Amygdala (tissue), 56 donors: ENCODE measurements around the gene PHACTR4.
"Not testable (repeated sequence)": the region's sequence is repeated elsewhere in the genome, so short reads cannot be mapped to it uniquely, and the experiment has no call there.

Experiments
- DNase-seq, 56 donors: peaks; one replicate each; lab custom pipeline; 2025; lab: John Stamatoyannopoulos, UW

PHACTR4 gene

DNA sequence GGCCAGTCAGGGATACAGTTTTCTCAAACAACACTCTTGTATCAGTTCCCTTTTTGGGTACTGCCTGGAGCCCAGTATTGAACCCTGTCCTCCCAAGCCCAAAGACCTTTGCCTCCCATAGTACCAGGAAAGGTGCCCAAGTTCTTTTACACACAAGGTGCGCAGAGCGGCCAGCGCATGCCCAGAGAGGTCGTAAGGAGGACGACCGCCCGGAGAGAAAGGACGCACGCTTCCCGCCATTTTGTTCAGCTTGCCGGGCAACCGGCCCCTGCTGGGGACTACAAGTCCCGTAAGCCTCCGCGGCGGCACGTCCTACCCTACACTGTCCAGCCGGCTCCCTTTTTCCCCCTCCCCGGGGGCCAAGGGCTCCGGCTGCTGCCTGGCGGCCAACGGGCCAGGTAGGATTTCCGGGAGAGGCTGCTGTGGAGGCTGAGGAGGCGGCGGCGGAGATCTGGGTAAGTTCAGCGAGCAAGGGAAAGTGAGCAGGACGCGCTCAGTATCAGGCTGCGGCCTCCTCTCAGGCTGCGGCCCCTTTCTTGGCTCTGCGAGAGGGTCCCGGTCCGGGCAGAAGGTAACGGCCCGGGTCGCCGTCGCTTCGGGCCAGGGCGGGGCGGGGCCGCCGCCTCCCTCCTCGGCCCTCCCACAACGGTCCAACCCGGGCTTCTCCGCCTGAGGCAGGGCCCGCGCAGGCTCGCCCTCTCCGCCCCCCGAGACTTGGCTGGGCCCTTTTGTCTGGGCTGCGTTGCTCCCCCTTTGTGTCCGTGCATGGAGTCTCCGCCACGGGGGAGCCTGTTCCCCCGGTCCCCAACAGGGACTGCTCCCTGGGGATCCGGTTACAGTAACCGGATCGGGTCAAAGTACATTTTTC is at the start of gene PHACTR4:
PHACTR4 (plus strand) TSS at position 370 of the 868 bp plus-strand sequence. CDS start 37,708 bp downstream, outside the sequence.
- DNase-seq, result peak; percentile 27 to 90 (median 79)

DNA sequence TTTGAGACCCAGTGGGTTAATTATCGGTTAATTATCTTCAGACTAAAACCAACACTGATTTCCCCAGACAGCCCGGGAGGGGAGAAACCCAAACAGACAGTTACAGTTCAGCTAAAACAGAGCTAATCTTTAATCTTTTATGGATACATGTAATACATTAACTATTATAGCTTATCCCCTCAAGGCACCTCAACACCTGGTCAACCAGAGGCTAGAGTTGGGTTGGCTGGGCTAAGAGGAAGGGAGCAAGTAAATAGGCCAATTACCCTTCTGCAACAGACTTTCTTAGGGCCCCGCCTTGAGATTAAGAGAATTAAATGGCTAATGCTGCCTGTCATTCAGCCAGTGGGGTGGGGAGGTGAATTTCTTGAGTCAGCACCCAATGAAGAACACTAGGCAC is 47.3 kb upstream of the PHACTR4 start:
- no peak for DNase-seq

DNA sequence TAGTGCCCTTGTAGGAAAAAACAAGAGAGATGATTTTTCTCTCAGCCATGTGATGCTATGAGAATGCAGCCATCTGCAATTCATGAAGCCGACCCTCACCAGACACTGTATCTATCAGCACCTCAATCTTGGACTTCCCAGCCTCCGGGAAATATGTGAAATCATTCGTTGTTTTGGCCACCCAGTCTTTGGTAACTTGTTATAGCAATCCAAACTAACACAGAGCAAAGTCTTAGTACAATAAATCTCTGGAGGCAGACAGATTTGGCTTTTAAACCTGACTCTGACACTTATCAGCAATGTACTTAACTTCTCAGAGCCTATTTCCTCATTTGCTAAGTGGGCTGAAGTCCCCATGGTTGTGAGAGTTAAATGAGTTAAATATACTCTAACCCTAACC is 45.8 kb upstream of the PHACTR4 start:
- no peak for DNase-seq

DNA sequence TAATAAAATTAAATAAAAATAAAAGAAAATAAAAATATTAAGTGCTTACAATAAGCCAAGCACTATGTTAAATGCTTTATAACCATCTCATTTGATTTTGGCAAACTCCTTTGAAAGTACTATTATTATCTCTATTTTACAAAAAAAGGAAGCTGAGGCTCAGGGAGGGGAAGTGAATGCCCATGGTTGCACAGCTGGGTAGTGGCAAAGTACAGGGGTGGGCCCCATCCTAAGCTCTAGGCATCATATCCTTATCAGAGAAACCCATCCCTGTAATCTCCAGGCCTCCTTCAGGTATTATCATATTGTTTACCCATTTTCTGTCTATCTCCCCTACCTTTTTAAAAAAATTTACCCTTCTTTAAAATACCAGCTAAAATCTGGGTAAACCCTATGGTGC is 43.0 kb upstream of the PHACTR4 start:
- peak in 1 of 56 donors; percentile 1 for DNase-seq

DNA sequence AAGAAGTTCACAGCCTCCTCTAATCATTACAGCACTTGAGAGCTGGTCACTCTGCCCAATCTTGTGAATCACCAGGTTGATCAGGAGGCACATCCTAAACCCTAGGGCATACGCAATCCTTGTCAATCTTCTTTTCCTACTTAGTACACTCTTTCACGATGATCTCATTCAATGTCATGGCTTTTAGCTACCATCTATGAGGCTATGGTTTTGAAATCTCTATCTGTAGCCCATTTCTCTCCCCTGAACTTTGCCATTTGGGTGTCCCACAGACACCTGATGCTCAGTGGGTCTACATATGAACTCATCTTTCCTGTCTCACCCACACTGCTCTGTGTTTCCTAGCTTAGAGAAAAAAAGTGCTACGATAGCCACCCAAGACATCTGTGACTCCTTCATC is 42.6 kb upstream of the PHACTR4 start:
- no peak for DNase-seq

DNA sequence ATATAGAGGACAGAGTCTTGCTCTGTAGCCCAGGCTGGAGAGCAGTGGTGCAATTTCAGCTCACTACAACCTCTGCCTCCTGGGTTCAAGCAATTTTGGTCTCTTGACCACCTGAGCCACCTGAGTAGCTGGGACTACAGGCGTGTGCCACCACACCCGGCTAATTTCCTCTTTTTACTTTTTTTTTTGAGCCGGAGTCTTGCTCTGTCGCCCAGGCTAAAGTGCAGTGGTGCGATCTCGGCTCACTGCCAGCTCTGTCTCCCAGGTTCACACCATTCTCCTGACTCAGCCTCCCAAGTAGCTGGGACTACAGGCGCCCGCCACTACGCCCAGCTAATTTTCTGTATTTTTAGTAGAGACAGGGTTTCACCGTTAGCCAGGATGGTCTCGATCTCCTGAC is 42.1 kb upstream of the PHACTR4 start:
- DNase-seq, result not testable (repeated sequence)

DNA sequence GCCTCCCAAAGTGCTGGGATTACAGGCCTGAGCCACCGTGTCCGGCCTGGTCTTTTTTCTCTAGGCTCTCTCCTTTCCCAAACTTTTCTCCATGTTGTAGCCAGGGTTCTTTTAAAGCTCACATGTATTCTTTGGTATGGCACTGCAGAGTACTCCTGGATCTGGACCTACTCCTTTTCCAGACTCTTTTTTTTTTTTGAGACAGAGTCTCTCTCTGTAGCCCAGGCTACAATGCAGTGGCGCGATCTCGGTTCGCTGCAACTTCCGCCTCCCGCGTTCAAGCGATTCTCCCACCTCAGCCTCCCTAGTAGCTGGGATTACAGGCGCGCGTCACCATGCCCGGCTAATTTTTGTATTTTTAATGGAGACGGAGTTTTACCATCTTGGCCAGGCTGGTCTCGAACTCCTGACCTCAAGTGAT is 41.3 kb upstream of the PHACTR4 start:
- no peak for DNase-seq

DNA sequence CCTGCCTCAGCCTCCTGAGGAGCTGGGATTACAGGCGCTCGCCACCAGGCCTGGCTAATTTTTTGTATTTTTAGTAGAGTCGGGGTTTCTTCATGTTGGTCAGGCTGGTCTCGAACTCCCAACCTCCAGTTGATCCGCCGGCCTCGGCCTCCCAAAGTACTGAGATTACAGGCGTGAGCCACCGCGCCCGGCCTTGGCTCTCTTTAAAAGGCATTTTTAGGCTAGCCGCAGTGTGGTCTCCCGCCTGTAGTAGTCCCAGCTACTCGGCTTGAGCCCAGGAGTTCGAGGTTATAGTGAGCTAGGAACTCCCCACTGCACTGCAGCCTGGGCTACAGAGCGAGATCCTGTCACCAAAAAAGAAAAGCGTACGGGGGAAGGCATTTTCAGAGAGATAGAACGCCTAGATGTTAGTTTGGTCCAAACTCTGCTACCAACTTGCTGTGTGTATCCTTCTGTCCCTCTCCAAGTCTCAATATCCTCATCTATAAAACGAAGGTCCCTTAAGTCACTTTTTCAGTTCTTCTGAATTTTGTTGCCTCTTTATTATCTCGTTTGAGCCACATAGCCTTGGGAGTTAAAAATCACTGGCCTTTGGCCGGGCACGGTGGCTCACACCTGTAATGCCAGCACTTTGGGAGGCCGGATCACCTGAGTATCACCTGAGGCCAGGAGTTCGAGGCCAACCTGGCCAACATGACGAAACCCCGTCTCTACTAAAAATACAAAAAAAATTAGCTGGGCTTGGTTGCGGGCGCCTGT is 40.0 kb upstream of the PHACTR4 start:
- peak in 6 of 56 donors; percentile 3 to 31 (median 19) for DNase-seq

DNA sequence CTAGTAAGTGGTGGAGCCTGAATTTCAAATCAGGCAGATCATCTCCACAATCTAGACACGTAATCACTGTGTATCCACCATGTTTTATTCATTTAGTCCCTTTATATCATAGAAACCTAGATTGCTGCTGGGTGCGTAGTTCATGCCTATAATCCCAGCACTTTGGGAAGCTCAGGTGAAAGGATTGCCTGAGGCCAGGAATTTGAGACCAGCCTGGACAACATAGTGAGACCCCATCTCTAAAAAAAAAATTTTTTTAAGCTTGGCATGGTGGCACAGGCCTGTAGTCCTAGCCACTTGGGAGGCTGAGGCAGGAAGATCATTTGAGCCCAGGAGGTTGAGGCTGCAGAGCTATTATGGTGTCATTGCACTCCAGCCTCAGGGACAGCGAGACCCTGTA is 30.6 kb upstream of the PHACTR4 start:
- DNase-seq, result no peak

DNA sequence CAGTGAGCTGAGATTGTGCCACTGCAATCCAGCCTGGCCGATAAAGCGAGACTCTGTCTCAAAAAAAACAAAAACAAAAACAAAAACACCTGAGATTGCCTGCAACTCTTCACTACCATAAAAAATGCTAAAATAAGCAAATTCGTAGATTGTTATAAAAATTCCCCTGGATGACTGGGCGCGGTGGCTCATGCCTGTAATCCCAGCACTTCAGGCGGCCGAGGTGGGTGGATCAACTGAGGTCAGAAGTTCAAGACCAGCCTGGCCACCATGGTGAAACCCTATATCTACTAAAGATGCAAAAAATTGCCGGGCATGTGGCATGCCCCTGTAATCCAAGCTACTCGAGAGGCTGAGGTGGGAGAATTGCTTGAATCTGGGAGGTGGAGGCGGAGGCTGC is 30.0 kb upstream of the PHACTR4 start:
- no peak for DNase-seq

DNA sequence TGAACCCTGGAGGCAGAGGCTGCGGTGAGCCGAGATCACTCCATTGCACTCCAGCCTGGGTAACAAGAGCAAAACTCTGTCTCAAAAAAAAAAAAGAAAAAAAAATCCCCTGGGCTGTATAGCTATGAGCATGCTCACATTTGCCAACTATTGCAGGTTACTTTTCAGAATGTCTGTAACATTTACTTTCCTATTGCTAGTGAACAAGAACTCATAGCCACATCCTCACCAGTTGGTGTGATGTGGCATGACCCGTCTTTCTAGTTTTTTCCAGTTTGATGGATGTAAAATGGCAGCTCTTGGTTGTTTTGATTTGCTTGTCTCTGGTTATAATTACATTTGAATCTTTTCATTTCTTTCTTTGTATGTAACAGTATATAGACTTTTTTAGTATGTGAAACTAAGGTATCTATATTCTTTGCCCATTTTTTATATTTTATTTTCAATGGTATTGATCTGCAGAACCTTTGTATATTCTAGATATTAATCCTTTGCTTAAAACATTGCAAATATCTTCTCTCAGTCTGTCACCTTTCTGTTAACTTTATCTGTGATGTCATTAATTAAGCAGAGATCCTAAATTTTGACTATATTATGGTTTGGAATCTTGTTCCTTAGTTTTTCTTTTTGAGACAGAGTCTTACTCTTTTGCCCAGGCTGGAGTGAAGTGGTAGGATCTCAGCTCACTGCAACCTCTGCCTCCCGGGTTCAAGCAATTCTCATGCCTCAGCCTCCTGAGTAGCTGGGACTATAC is 29.1 kb upstream of the PHACTR4 start:
- DNase-seq, result no peak

DNA sequence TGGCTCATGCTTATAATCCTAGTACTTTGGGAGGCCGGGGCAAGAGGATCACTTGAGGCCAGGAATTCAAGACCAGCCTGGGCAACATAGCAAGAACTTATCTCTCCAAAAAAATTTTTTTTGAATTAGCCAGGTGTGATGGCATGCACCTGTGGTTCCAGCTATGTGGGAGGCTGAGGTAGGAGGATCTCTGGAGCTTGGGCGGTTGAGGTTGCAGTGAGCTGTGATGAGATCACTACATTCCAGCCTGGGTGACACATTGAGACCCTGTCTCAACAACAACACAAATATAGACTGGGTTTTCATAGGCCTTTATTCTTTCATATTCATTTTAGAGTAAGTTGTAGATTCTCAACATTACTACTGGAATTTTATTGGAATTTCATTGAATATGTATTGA is 27.9 kb upstream of the PHACTR4 start:
- DNase-seq, result no peak

DNA sequence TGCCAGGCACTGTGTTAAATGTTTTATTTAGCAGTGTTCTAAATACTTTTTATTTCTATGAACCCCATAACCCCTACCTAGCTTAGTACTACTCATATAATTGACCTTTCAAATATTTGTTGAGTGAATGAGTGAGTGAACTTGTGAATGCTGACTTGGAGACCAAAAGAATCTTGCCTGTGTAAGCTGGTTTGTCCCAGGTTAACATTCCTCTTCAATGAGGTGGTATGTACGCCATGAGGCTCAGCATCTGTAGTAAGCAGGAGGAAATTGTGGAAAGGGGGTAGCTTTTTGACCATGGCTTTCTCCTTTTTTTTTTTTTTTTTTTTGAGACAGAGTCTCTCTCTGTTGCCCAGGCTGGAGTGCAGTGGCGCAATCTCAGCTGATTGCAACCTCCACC is 26.1 kb upstream of the PHACTR4 start:
- no peak for DNase-seq

DNA sequence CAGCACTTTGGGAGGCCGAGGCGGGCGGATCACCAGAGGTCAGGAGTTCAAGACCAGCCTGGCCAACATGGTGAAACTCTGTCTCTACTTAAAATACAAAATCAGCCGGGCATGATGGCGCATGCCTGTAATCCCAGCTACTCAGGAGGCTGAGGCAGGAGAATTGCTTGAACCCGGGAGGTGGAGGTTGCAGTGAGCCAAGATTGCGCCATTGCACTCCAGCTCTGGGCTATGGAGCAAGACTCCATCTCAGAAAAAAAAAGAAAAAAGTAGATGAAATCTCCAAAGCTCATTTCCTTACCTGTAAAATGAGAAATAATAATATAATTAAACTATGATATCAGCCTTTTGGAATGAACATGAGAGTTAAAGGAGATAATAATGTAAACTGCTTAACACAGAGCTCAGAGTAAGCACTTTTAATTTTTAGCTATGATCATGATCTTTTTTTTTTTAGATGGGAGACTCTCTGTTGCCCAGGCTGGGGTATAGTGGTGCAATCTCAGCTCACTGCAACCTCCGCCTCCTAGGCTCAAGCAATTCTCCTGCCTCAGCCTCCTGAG is 16.2 kb upstream of the PHACTR4 start:
- not testable (repeated sequence) for DNase-seq

DNA sequence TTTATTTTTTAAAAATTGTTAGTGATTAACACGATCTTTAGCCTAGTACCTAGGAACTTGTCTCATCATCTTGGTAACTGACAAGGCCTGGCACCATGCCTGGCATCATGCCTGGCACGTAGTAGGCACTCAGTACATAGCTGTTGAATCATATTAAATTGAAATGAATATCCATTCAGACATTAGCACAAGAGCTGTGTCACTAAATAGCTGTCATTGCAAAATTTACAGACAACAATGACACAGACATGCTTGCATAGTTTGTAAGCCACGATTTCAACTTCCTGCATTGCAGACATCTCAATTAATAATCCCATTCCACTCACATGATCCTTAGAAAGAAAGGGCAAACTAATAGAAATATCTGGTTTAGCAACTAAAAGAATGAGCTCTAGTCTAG is 15.4 kb upstream of the PHACTR4 start:
- DNase-seq, result no peak

DNA sequence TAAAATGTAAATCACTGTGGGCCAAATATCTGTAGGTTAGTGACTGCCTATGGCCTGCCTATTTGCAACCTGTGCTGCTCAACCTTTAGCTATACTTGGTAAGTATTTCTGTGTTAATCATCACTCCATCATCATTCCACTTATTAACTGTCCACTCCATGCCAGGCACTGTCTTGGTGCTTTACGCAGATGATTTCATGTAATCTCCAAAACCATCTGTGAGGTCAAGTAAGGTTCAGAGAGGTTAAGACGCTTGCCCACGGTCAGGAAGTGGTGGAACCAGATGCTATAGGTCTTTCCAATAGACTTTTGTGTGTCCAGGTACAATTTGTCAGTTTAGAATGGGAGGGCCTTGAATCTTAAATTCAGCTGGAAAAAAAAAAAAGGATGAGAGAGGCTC is 10.8 kb upstream of the PHACTR4 start:
- DNase-seq, result no peak

DNA sequence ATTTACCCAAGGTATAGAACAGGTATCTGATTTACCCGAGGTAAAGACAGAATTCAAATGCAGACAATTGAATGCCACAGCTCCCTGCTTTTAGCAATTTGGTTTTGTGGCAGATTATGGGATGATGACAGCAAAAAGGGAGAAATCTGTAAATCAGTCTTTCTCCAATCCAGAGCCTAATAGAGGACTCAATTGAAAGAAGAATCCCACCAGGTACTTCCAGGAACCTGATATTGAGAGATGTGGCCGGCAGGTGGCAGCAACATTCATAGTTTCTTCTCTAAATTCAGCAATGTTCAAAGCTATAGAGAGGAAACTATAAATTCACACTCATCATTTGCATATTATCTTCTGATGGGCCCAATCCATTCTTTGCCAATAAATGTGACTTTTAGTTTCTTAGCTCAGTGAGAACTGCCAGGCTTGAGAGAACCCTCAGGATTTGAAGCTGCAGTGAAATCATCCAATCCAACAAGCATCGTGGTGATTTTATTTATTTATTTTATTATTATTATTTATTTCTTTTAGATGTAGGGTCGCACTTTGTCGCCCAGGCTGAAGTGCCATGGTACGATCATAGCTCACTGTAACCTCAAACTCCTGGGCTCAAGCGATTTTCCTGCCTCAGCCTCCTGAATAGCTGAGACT is 9.8 kb upstream of the PHACTR4 start:
- peak in 36 of 56 donors; percentile 1 to 84 (median 20) for DNase-seq

DNA sequence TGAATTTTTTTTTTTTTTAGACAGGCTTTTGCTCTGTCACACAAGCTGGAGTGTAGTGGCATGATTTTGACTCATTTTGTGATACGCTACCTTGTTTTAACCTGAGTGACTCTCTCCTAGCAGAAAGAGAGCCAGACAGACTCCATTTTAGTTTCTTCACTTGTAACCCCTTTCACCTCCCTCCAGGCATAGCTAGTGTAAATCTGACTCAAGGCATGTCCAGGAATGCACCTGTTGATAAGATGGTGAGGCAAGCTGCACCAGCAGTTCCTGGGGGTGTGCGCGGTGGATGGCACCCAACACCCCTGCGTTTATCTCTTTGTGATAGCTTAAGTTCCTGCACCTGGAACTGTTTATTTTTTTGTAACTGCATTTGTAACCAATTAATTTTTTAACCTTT is 4.7 kb upstream of the PHACTR4 start:
- DNase-seq, result no peak

DNA sequence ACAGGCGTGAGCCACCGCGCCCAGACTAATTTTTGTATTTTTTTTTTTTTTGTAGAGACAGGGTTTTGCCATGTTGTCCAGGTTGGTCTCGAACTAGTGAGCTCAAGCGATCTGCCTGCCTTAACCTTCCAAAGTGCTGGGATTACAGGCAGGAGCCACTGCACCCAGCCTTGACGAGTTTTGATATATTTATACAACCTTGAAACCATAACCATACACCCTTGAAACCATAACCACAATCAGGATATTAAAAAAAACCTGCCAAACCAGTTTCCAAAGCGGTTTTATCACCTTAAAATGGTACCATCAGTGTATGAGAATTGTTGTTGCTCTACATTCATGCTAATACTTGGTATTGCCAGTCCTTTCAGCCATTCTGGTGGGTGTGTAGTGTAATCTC is 3.7 kb upstream of the PHACTR4 start:
- no peak for DNase-seq

DNA sequence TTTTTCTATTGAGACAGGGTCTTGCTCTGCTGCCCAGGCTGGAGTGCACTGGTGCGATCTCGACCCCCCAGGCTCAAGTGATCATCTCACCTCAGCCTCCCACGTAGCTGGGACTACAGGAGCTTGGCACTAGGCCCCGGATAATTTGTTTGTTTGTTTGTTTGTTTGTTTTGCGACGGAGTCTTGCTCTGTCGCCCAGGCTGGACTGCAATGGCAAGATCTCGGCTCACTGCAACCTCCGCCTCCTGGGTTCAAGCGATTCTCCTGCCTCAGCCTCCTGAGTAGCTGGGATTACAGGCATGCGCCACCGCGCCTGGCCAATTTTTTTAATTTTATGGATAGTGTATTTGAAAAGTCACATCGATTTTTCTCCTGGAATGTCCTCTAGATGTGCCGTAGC is 932 bp upstream of the PHACTR4 start:
- DNase-seq, result not testable (repeated sequence)
